Activated CD4-positive, alpha-beta memory T cell treated with anti-CD3 and anti-CD28 coated beads, Interleukin-2, amount 10 ng/mL, durations not matched to agents 7 days and 5 days (primary cell): Measurements from ENCODE around the gene KLHL3. TPM values are rescaled to one million over a fixed set of nuclear protein-coding genes. Genes with fewer than 3 reads are reported as not detected.

ENCODE experiments used
- CTCF ChIA-PET: fragments of 350-600 bp; sonication (Branson Sonifier 250); formaldehyde crosslinking; loops from one replicate; lab custom pipeline; 2021; ENCODE audit warnings: antibody characterized with exemption, inconsistent platforms; lab: Charles Lee
- POLR2A ChIA-PET: fragments of 350-600 bp; sonication (Branson Sonifier 250); formaldehyde crosslinking; loops from one replicate; lab custom pipeline; 2021; ENCODE audit warnings: antibody characterized with exemption; lab: Charles Lee
- DNase-seq: peaks from one replicate; pipeline ENCODE4 v3.0.0-alpha.2; 2020
- H3K27ac Mint-ChIP-seq: one replicate; pipeline ENCODE4 v1.8.0; 2021; ENCODE audit warnings: mild to moderate bottlenecking, mixed read lengths
- H3K27me3 Mint-ChIP-seq: one replicate; pipeline ENCODE4 v1.8.0; 2021; ENCODE audit warnings: mixed read lengths
- H3K36me3 Mint-ChIP-seq: one replicate; pipeline ENCODE4 v1.8.0; 2021; ENCODE audit warnings: low read depth, mixed read lengths
- H3K4me1 Mint-ChIP-seq: one replicate; pipeline ENCODE4 v1.8.0; 2021; ENCODE audit warnings: mixed read lengths
- H3K4me3 Mint-ChIP-seq: one replicate; pipeline ENCODE4 v1.8.0; 2021; ENCODE audit warnings: mild to moderate bottlenecking, mixed read lengths
- H3K9me3 Mint-ChIP-seq: one replicate; pipeline ENCODE4 v1.8.0; 2021; ENCODE audit warnings: mixed read lengths
- total RNA-seq, 2 experiments: library from RNA; stranded (reverse); gene quantifications; one replicate each; pipeline ENCODE4 v1.2.3, GENCODE V29; 2021

Gene KLHL3
- total RNA-seq, 2 experiments from 2014 or later, result 2.8 to 3.6 TPM

DNA sequence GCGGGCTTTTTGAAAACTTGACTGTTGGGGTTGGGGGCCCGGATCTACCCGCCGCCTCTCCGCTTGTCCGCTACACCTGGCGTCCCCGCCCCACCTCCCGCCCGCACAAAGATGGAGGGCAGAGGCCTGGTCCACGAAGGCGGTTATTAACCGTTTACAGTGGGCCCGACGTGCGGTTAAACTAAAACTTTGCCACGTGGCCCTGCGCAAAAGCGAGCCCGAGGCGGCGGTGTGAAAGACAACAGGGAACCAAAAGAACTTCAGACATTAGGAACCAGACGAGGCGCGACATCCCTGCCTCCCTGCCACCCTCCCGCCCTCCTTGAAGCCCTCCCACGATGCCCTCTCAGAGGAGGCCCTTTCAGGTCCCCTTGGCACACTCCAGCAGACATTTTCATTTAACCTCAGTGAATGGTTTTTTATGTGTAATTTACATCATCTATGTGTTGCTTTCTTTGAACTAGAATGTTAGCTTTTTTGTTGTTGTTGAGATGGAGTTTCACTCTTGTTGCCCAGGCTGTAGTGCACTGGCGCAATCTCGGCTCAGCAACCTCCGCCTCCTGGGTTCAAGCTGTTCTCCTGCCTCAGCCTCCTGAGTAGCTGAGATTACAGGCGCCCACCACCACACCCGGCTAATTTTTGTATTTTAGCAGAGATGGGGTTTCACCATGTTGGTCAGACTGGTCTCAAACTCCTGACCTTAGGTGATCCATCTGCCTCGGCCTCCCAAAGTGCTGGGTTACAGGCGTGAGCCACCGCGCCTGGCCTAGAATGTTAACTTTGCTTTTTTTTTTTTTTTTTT lies 19.3 kb upstream of the KLHL3 start:
- H3K9me3 Mint-ChIP-seq, result no peaks in the 10 kb centered on the region
- H3K36me3 Mint-ChIP-seq, result peaks cover 37% of the 10 kb centered on the region
- no peak for DNase-seq
- H3K27me3 Mint-ChIP-seq, result peaks cover 3% of the 10 kb centered on the region
- ChIA-PET POLR2A (interaction anchor here (0.6 to 4.3 kb wide), 10 partner anchors 13 to 598 kb away, joined by 3 to 56 read pairs (median 9); partner anchors contain the start of genes FAM13B, KLHL3 and PKD2L2), CTCF (interaction anchor here (1.1 to 1.2 kb wide), 3 partner anchors 13 to 89 kb away, joined by 4 to 5 read pairs (median 4); no protein-coding TSS in a partner anchor)
- peak overlapping the region; percentile 86 for H3K4me3 Mint-ChIP-seq
- H3K27ac Mint-ChIP-seq, result peak overlapping the region; percentile 97
- H3K4me1 Mint-ChIP-seq, result peaks cover 36% of the 10 kb centered on the region

DNA sequence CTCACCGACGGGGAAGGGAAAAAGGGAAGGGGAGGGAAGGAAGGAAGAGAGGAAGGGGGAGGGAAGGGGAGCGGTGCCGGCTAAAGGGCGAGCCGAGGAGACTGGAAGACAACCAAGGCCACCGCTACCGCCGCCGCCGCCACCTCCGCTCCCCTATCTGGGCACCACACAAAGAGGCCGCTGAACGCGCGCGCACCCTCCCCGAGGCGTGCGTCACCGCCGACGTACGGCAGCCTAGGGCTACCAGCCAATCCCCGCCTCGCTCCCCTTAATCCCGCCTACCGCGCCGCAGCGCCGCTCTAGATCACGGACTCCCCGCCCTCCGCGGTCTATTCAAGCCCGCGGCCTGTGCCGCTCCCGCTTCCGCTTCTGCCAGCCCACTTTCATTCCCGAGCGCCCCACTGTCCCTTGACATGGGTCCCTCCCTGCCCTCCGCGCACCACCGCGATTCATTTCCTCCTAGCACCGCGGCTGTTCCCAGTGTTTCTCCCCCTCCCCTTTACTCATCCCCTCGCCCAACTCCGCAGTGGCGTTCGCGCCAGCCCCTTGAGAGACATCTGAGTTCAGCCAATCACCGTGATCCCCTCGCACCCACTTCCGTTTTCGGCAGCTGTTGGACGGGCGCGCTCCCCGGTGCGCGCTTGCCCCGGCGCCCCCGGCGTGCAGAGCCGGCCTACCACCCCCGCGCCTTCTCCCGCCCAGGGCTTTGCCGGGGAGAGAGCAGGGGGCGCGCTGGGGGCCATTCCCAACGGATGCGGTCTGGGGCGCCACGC lies 18.5 kb upstream of the KLHL3 start, which contains the start of gene HNRNPA0:
Gene HNRNPA0, minus strand, starts transcription at position 176 of the 773 bp plus-strand sequence. CDS start 297 bp downstream, outside the sequence.
- H3K36me3 Mint-ChIP-seq, result peaks cover 38% of the 10 kb centered on the region
- H3K4me3 Mint-ChIP-seq, result peak within 1 kb of the TSS; percentile 86
- ChIA-PET CTCF (interaction anchor here (0.6 to 2.3 kb wide), 9 partner anchors 12 to 419 kb away, joined by 4 to 20 read pairs (median 5); partner anchors contain the start of gene PKD2L2), POLR2A (interaction anchor here (0.6 to 4.3 kb wide), 21 partner anchors 9 to 599 kb away, joined by 3 to 56 read pairs (median 6); partner anchors contain the start of genes BRD8, CDC25C, FAM13B and KLHL3)
- H3K27me3 Mint-ChIP-seq, result peaks cover 3% of the 10 kb centered on the region
- no peaks in the 10 kb centered on the region for H3K9me3 Mint-ChIP-seq
- peak; percentile 96 for DNase-seq
- peak within 1 kb of the TSS; percentile 97 for H3K27ac Mint-ChIP-seq
- peaks cover 37% of the 10 kb centered on the region for H3K4me1 Mint-ChIP-seq

DNA sequence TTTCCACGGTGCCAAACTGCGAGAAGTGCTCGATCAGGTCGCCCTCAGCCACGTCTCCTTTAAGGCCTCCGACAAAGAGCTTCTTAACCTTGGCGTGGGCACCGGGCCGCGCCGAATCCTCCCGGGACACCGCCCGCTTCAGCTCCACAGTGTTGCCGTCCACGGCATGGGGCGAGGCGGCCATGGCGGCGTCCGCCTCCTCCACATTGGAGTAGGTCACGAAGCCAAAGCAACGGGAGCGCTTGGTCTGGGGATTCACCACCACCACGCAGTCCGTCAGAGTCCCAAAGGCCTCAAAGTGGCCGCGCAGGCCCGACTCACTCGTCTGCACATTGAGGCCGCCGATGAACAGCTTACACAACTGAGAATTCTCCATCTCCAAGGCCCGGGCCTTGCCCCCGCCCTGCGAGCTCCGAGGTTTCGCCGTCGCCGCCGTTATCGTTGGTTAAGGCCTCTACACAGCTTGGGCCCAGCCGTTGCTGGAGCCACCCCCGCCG lies 17.9 kb upstream of the KLHL3 start:
- DNase-seq, result peak; percentile 52
- H3K9me3 Mint-ChIP-seq, result no peaks in the 10 kb centered on the region
- ChIA-PET POLR2A (interaction anchor here (0.6 to 4.3 kb wide), 25 partner anchors 9 to 712 kb away, joined by 3 to 56 read pairs (median 4); partner anchors contain the start of genes BRD8, CDC25C, EGR1 and FAM13B), CTCF (interaction anchor here (0.5 to 2.3 kb wide), 13 partner anchors 12 to 420 kb away, joined by 3 to 20 read pairs (median 4); partner anchors contain the start of genes KLHL3 and PKD2L2)
- H3K27ac Mint-ChIP-seq, result peak overlapping the region; percentile 97
- H3K4me3 Mint-ChIP-seq, result peak overlapping the region; percentile 86
- no peaks in the 10 kb centered on the region for H3K27me3 Mint-ChIP-seq
- peaks cover 38% of the 10 kb centered on the region for H3K36me3 Mint-ChIP-seq
- H3K4me1 Mint-ChIP-seq, result peaks cover 33% of the 10 kb centered on the region

DNA sequence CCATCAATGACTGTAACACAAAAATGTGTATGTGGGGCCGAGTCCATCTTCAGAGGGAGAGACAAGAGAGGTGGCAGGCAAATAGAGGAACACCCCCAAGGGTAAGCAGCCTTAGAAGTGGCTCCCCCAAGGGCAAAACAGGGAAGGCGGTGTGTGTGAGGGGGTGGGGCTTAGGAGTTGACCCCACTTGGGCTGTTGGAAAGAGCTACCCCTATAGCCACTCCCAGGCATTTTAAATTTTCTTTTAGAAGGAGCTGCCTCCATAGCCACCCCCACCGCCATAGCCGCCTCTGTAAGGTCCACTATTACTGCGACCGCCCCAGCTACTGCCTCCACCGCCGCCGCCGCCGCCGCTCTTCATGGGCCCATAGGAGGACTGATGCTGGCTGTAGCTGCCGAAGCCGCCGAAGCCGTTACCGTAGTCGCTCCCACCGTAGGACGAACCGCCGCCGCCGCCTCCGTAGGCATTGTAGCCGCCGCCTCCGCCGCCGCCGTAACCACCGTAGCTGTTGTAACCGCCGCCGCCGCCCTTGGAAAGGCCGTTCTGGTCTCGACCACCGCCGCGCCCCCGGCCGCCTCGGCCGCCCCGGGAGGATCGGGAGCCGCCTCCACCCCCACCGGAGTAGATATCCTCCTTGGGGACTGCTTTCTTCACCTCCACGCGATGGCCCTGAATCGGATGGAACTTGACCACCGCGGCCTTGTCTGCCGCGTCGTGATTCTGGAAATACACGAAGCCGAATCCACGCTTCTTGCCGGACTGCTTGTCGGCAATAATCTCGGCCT lies 17.2 kb upstream of the KLHL3 start:
- H3K4me3 Mint-ChIP-seq, result peak overlapping the region; percentile 86
- ChIA-PET CTCF (interaction anchor here (0.5 to 2.3 kb wide), 11 partner anchors 11 to 324 kb away, joined by 3 to 20 read pairs (median 5); partner anchors contain the start of genes KLHL3 and PKD2L2), POLR2A (interaction anchor here (0.6 to 4.3 kb wide), 24 partner anchors 8 to 712 kb away, joined by 3 to 56 read pairs (median 5); partner anchors contain the start of genes BRD8, CDC25C, EGR1 and FAM13B)
- H3K9me3 Mint-ChIP-seq, result no peaks in the 10 kb centered on the region
- peak overlapping the region; percentile 97 for H3K27ac Mint-ChIP-seq
- H3K36me3 Mint-ChIP-seq, result peaks cover 38% of the 10 kb centered on the region
- DNase-seq, result peak; percentile 50
- peaks cover 27% of the 10 kb centered on the region for H3K4me1 Mint-ChIP-seq
- no peaks in the 10 kb centered on the region for H3K27me3 Mint-ChIP-seq

DNA sequence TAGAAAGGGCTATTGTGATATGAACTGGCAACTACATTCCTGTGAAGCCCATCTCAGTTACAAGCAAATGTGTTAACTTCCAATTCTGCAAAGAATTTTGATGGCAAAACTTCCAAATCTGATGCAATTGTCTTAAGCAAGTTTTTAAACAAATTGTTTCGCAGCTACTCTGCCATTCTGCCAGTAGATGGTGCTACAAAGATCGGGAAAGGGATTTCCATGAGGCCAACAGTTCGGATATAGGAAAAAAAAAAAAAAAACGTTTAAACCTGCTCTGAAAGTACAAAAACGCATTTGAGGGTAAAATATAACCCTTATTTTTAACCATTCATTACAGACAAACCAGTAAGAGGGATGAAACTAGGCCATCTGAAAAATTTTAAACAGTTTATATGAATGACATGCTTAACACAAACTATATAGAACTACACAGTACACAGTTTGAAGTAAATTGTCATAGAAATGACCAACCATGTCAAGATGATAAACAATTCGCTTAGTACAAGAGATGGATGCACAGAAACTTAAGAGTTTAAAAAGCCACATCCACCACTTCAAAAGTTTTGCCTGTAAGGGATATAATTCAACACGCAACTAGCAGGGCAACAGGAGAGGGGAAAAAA lies 16.1 kb upstream of the KLHL3 start:
- POLR2A ChIA-PET, result interaction anchor here (0.7 to 4.3 kb wide), 6 partner anchors 11 to 284 kb away, joined by 3 to 56 read pairs (median 4); partner anchors contain the start of genes KLHL3 and PKD2L2
- no peak for DNase-seq
- H3K27me3 Mint-ChIP-seq, result no peaks in the 10 kb centered on the region
- CTCF ChIA-PET, result interaction anchor here (0.6 to 2.9 kb wide), 20 partner anchors 11 to 601 kb away, joined by 3 to 30 read pairs (median 4); partner anchors contain the start of genes FAM13B, KLHL3 and PKD2L2
- H3K36me3 Mint-ChIP-seq, result peaks cover 38% of the 10 kb centered on the region
- peaks cover 26% of the 10 kb centered on the region for H3K4me1 Mint-ChIP-seq
- H3K4me3 Mint-ChIP-seq, result peak overlapping the region; percentile 86
- peak overlapping the region; percentile 97 for H3K27ac Mint-ChIP-seq
- no peaks in the 10 kb centered on the region for H3K9me3 Mint-ChIP-seq

DNA sequence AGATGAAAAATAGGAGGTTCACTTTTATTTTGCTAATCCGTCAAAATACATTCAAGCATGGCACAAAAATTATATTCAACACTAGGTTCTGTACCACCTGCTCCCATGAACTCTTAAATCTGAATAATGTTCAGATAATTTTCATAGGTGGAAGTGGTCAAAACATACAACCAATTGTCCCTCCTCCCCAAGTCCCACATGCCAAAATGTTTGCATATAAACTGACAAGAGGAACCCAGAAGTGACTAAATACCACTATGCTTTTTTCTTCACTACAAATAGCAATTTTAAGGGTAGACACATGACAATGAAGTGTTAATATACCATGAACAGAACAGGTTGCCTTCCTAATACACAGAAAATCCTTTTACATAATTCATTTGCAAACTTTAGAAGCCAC lies 14.5 kb upstream of the KLHL3 start:
- Mint-ChIP-seq H3K27me3 (no peaks in the 10 kb centered on the region), H3K27ac (no peak overlapping the region), H3K36me3 (peaks cover 38% of the 10 kb centered on the region), H3K9me3 (no peaks in the 10 kb centered on the region), H3K4me1 (peaks cover 26% of the 10 kb centered on the region), H3K4me3 (no peak overlapping the region)
- ChIA-PET POLR2A (interaction anchor here (1.8 kb wide), 1 partner anchor 55 kb away, joined by 4 read pairs; no protein-coding TSS in a partner anchor), CTCF (interaction anchor here (1.1 to 2.9 kb wide), 4 partner anchors 9 to 122 kb away, joined by 3 to 30 read pairs (median 8); no protein-coding TSS in a partner anchor)
- DNase-seq, result no peak

DNA sequence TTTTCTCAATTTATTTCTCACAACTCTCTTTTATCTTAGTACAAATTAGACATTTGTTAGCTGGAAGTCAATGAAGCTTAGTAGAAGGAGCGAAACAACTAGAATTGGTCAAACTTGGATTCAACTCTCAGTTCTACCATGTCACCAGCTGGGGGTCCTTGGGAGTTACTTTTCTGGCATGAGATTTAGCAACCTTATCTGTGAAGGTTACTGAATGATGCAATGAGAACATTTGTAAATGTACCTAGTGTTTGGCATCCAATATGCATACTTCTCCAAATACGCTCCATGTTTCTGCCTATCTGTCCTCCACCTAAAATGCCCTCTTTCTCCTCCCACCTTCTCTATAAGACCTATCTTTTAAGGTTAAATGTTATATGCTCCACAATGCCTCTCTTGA lies 12.0 kb upstream of the KLHL3 start:
- Mint-ChIP-seq H3K4me3 (no peak overlapping the region), H3K27me3 (no peaks in the 10 kb centered on the region), H3K4me1 (peaks cover 21% of the 10 kb centered on the region), H3K9me3 (no peaks in the 10 kb centered on the region), H3K36me3 (peaks cover 26% of the 10 kb centered on the region), H3K27ac (no peak overlapping the region)
- ChIA-PET CTCF (interaction anchor here (2.1 kb wide), 1 partner anchor 88 kb away, joined by 9 read pairs; no protein-coding TSS in a partner anchor), POLR2A (interaction anchor here (1.2 kb wide), 1 partner anchor 88 kb away, joined by 3 read pairs; no protein-coding TSS in a partner anchor)
- DNase-seq, result no peak

DNA sequence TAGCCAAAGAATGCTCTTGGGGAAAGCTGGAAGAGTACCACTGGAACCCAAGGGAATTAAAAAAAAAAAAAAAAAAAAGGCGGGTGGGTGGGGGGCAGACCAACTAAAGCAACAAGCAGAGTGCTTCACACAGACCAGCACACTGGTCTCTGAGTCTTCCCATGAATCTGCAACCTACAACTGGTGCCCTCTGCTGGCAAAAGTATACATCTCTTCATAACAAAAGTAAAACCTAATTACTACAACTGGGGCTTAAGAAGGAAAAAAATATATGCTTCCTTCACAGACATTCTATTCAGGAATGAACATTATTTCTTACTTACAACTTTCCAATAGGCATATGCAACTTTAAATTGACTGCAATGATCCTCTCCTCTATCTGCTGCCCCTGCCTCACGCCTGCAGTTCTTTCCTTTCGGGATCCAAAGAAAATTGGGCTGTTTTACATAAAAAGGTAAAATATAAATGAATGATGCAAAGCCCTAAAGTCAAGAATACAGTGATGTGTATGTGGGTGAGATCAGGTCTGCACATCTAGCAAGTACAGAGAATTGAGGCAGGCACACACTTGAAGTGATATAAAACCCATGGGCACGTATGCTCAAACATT lies 7.2 kb upstream of the KLHL3 start:
- H3K4me3 Mint-ChIP-seq, result no peak overlapping the region
- no peaks in the 10 kb centered on the region for H3K27me3 Mint-ChIP-seq
- ChIA-PET POLR2A (interaction anchor here (0.6 to 3.6 kb wide), 5 partner anchors 11 to 114 kb away, joined by 3 to 20 read pairs (median 5); partner anchors contain the start of gene HNRNPA0), CTCF (interaction anchor here (0.6 to 6.5 kb wide), 34 partner anchors 8 to 291 kb away, joined by 3 to 254 read pairs (median 5); partner anchors contain the start of gene HNRNPA0)
- peaks cover 8% of the 10 kb centered on the region for H3K4me1 Mint-ChIP-seq
- DNase-seq, result peak; percentile 61
- no peak overlapping the region for H3K27ac Mint-ChIP-seq
- no peaks in the 10 kb centered on the region for H3K9me3 Mint-ChIP-seq
- no peaks in the 10 kb centered on the region for H3K36me3 Mint-ChIP-seq

DNA sequence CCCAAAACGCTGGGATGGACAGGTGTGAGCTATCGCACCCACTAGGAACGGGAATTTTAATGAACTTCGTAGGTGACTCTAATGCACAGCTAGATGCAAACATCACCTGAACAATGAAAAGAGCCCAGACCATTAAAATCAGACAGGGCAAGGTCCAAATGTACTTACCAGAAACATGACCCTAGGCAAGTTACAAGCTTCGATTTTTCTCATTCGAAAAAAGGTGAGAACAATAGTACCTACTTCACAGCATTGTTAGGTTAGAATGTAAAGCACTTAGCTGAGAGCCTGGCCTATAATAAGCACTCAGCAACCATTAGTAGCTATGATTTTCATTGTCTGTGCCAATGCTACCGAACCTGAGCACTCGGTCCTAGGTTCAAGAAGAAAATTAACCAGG lies 5.8 kb upstream of the KLHL3 start:
- Mint-ChIP-seq H3K4me1 (peaks cover 8% of the 10 kb centered on the region), H3K27ac (no peak overlapping the region), H3K9me3 (no peaks in the 10 kb centered on the region), H3K4me3 (no peak overlapping the region), H3K27me3 (no peaks in the 10 kb centered on the region), H3K36me3 (peaks cover 4% of the 10 kb centered on the region)
- ChIA-PET POLR2A (interaction anchor here (0.8 to 3.6 kb wide), 7 partner anchors 12 to 147 kb away, joined by 3 to 20 read pairs (median 4); partner anchors contain the start of genes HNRNPA0 and PKD2L2), CTCF (interaction anchor here (0.9 to 6.5 kb wide), 19 partner anchors 9 to 397 kb away, joined by 3 to 254 read pairs (median 7); partner anchors contain the start of gene HNRNPA0)
- DNase-seq, result no peak

DNA sequence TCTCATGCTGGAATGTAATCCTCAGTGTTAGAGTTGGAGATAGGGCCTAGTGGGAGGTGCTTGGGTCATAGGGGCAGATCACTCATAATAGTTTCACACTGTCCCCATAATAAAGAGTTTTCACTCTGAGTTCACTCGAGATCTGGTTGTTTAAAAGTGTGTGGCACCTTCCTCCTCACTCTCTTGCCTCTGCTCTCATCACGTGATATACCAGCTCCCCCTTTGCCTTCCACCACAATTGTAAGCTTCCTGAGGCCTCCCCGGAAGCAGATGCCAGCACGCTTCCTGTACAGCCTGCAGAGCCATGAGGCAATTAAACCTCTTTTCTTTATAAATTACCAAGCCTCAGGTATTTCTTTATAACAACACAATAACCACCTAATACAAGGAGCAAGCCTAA lies 3.8 kb upstream of the KLHL3 start:
- Mint-ChIP-seq H3K36me3 (peaks cover 4% of the 10 kb centered on the region), H3K4me3 (no peak overlapping the region), H3K9me3 (no peaks in the 10 kb centered on the region), H3K27ac (no peak overlapping the region), H3K4me1 (peaks cover 8% of the 10 kb centered on the region), H3K27me3 (no peaks in the 10 kb centered on the region)
- DNase-seq, result no peak
- ChIA-PET POLR2A (interaction anchor here (1.0 kb wide), 1 partner anchor 13 kb away, joined by 4 read pairs; no protein-coding TSS in a partner anchor), CTCF (interaction anchor here (1.6 to 6.5 kb wide), 4 partner anchors 11 to 110 kb away, joined by 3 to 254 read pairs (median 66); no protein-coding TSS in a partner anchor)
